Endometrial microvascular endothelial cells (primary cell): ENCODE data around the gene RAD51AP1. TPM values are rescaled to one million over a fixed set of nuclear protein-coding genes. Genes with fewer than 3 reads are reported as not detected.
"Not testable (repeated sequence)": the region's sequence is repeated elsewhere in the genome, so short reads cannot be mapped to it uniquely, and the experiment has no call there.

Experiments used
- in situ Hi-C: cut with HindIII; loops from 2 replicates; pipeline ENCODE4 v1.10.0; 2017; ENCODE audit warnings: low sequenced_read_pairs, low pct_unique_long_range_greater_than_20kb; ENCODE audit errors: inconsistent ontology term
- total RNA-seq: library from RNA; depleted of rRNA; stranded (reverse); fragments of >200 nt; gene quantifications from one replicate; pipeline ENCODE4 v1.2.3, GENCODE V29; 2015; ENCODE audit errors: inconsistent ontology term

The RAD51AP1 gene, protein sequence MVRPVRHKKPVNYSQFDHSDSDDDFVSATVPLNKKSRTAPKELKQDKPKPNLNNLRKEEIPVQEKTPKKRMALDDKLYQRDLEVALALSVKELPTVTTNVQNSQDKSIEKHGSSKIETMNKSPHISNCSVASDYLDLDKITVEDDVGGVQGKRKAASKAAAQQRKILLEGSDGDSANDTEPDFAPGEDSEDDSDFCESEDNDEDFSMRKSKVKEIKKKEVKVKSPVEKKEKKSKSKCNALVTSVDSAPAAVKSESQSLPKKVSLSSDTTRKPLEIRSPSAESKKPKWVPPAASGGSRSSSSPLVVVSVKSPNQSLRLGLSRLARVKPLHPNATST
- total RNA-seq = 15.9 TPM

- in situ Hi-C loops = no loop called here
Measured at GRCh38 chr12:4538207-4539160, at the start of gene RAD51AP1. Gene RAD51AP1, plus strand, starts transcription at chr12:4538890. Its CDS starts 50 bp downstream, at chr12:4538940.

DNA sequence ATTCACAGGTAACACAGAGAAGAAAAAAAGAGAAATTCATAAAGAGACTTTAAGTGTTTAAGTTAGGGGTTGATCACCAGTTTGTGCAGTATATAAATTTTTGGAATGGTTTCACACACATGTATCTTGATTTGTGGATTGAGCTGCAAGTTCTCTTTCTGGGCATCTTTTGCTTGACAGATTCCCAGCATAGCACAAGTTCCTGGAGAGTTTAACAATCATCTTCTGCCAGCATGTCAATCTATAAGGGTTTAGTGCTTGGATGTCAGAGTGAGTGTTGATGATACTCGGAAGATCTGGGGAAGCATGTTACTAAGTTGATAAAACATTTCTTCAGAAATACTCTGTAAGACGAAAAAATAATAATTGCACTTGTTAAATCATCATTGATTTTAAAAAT is 49.1 kb upstream of the RAD51AP1 start:
- in situ Hi-C loops = no loop called here

GRCh38 chr12:4490973-4491372 is 47.7 kb upstream of the RAD51AP1 start:
- in situ Hi-C loops = no loop called here

DNA sequence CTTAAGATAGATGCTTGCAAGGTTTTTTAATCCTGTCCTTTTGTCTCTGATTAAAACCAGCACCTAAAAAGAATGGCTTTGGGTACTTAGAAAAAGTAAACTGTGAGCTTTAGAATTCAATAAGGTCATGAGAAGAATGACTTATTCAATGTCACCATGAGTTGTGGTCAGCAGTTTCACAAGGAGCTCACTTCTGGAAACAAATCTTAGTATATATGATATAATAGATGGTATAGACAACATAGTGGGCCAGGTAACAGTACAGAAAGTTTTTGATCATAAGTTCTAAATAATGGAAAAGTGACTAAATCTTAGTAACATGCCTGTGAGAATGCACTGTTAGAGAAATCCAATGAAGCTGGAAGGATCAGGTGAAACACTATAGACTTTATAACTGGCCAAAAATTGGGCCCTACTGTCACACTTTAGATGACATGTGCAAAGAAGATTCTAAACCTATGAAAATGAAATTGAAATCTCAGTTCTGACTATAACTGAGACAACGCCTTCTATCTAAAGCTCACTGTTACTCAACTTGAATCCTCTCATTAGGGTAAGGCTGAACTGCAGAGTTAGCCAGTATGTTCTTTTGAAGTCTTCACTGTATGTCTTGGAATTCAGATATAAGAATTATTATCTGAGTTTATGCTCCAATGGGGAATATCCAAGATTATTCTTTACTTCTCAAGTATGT is 42.4 kb upstream of the RAD51AP1 start:
- in situ Hi-C loops = no loop called here

- in situ Hi-C loops = no loop called here
Measured at GRCh38 chr12:4499186-4499585, 39.5 kb upstream of the RAD51AP1 start.

DNA sequence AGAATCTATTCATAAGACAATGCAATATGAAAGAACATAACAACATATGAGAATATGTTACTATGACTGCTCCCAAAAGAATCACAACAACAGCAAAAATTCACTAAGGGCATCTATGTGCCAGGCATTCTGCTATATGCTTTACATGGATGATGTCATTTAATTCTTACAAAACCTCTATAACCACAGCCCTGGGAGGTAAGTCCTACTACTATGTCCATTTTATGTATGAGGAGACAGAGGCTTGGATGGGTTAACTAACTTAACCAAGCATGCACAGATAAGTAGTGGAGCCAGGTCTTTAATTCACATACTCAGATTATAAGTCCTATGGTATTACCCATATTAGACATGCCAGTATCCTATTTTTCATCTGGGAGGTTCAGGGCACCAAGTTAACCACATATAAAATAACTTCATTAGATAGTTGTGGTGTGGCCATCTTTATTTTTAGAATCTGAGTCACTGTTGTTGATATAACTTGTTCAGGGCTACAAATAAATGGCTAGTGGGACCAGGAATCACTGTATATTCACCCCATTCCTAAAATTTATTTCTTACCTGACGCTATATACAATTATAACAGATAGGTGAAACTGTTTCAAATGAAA is 33.2 kb upstream of the RAD51AP1 start:
- in situ Hi-C loops = no loop called here

- in situ Hi-C loops = no loop called here
Measured at GRCh38 chr12:4506430-4506829, 32.3 kb upstream of the RAD51AP1 start.

GRCh38 chr12:4506870-4507269 is 31.8 kb upstream of the RAD51AP1 start:
- in situ Hi-C loops = no loop called here

DNA sequence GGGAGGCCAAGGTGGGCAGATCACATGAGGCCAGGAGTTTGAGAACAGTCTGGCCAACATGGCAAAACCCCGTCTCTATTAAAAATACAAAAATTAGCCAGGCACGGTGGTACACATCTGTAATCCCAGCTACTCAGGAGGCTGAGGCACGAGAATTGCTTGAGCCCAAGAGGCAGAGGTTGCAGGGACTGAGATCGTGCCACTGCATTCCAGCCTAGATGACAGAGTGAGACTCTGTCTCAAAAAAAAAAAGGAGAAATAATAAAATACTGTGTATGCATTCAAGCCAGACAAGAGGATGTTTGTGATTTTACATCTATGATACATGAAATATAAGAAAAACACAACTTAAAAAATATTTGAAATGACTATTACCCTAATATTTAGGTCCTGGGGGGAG is 30.2 kb upstream of the RAD51AP1 start:
- in situ Hi-C loops = not testable (repeated sequence)

DNA sequence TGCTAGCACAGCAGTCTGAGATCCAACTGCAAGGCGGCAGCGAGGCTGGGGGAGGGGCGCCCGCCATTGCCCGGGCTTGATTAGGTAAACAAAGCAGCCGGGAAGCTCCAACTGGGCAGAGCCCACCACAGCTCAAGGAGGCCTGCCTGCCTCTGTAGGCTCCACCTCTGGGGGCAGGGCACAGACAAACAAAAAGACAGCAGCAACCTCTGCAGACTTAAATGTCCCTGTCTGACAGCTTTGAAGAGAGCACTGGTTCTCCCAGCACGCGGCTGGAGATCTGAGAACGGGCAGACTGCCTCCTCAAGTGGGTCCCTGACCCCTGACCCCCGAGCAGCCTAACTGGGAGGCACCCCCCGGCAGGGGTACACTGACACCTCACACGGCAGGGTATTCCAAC is 29.4 kb upstream of the RAD51AP1 start:
- in situ Hi-C loops = not testable (repeated sequence)

GRCh38 chr12:4518106-4518728 is 20.5 kb upstream of the RAD51AP1 start:
- in situ Hi-C loops = no loop called here

GRCh38 chr12:4523443-4523842 is 15.2 kb upstream of the RAD51AP1 start:
- in situ Hi-C loops = not testable (repeated sequence)

DNA sequence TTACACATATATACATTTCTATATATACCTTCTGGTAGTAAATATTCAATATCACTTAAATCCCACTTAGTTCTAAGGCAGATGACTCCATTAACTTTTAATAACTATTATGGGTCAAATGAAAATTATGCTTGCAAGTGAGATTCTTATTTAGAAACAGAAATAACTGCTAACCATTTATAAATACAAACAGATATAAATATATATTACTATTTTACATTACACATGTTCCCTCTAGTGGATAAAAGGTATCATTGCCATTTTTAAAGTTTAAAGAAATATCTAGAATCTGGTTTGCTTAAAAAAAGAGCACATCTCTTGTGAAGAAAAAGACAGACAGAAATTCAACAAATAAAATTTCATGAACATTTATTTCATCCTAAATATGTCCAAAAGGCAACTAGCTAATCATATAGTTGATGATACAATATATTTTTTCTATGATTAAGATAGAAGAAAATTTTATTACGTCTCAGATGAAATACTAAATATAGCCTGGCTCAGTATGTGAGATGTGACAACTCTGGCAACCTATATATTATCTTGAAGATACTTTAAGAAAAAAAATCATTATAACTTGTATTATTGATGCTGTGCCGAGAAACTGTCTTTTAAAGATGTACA is 11.7 kb upstream of the RAD51AP1 start:
- in situ Hi-C loops = no loop called here

GRCh38 chr12:4530160-4530559 is 8.5 kb upstream of the RAD51AP1 start:
- in situ Hi-C loops = no loop called here

- in situ Hi-C loops = no loop called here
Measured at GRCh38 chr12:4530982-4531586, 7.6 kb upstream of the RAD51AP1 start.

DNA sequence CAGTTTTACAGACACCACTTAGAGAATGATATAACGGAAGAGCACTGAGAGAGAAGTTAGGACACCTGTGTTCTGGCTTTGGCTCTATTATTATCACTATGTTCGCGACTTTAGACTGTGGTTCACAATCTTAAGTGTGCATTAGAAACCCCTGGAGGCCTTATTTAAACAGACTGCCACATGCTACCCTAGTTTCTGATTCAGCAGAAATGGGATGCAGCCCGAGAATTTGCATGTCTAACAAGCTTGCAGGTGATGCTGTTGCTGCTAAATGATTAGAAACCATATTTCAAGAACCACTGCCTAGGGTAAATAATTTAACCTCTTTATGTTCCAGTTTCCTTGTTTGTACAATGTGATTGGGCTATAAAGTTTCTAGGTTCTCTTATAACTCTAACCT is 3.6 kb upstream of the RAD51AP1 start:
- in situ Hi-C loops = no loop called here

- in situ Hi-C loops = no loop called here
Measured at GRCh38 chr12:4535871-4536270, 2.8 kb upstream of the RAD51AP1 start.
